Kasumi-1 (cell line): ENCODE measurements around the gene FBXW8.

Source experiments
- DNase-seq, 2 experiments: peaks; one replicate each; lab custom pipeline; 2025; lab: John Stamatoyannopoulos, UW

Gene FBXW8

GRCh38 chr12:117076410-117077372 lies 165.9 kb downstream of the FBXW8 start:
- peak; percentile 87 to 89 for DNase-seq

GRCh38 chr12:117079487-117079886 lies 168.7 kb downstream of the FBXW8 start:
- DNase-seq = no peak

- DNase-seq = no peak
Measured at GRCh38 chr12:117080661-117081144, 170.0 kb downstream of the FBXW8 start.
